Nephron progenitor cell (in vitro differentiated cells): Measurements from ENCODE around the gene STX16.
"Not testable (repeated sequence)": the region's sequence is repeated elsewhere in the genome, so short reads cannot be mapped to it uniquely, and the experiment has no call there.

Experiments
- DNase-seq: peaks from one replicate; pipeline ENCODE4 v3.0.0; 2021
- H3K27ac Mint-ChIP-seq: 2 replicates; pipeline ENCODE4 v1.8.0; 2021; ENCODE audit warnings: mild to moderate bottlenecking, moderate library complexity, mixed read lengths
- H3K27me3 Mint-ChIP-seq: 2 replicates; pipeline ENCODE4 v1.8.0; 2021; ENCODE audit warnings: mild to moderate bottlenecking, low read depth, mixed read lengths; ENCODE audit not compliant: poor library complexity
- H3K36me3 Mint-ChIP-seq: 2 replicates; pipeline ENCODE4 v1.8.0; 2021; ENCODE audit warnings: low read depth, mixed read lengths
- H3K4me1 Mint-ChIP-seq: 2 replicates; pipeline ENCODE4 v1.8.0; 2021; ENCODE audit warnings: mixed read lengths
- H3K4me3 Mint-ChIP-seq: 2 replicates; pipeline ENCODE4 v1.8.0; 2021; ENCODE audit warnings: mild to moderate bottlenecking, moderate library complexity, mixed read lengths
- H3K9me3 Mint-ChIP-seq: 2 replicates; pipeline ENCODE4 v1.8.0; 2021; ENCODE audit warnings: mild to moderate bottlenecking, moderate library complexity, mixed read lengths
- TF ChIP-seq, protein P1 (sequence below): fragments of 200-600 bp; sonication (generic); IDR thresholded peaks from 2 replicates; pipeline ENCODE4 v1.5.0; 2021; ENCODE audit warnings: antibody characterized with exemption

Gene STX16

DNA sequence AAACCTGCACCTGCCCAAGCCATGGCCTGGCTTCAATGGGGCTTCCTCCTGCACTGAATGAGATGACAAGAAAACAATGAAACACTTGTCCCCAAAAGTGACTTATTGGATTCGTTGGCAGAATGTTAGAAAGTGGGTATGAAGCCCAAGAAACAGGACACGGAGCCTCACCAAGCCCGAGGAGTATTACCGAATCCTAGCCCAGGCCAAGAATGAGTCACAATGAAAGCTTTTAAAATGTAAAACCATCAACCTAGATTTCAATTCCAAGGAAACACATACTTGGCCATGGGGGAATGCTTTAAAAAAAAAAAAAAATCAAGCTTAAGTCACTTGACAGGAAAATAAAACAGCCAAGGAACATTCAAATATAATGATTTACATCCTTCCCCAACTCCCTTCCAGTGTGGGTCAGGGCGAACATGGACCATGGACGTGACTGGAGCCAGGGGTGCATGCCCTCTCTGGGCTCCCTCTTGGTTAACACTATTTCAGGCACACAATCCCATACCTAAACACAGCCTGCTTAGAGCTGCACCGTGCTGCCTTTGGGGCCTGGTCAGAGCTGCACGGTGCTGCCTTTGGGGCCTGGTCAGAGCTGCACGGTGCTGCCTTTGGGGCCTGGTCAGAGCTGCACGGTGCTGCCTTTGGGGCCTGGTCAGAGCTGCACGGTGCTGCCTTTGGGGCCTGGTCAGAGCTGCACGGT is 3.1 kb upstream of the STX16 start:
- TF ChIP-seq, protein P1, sequence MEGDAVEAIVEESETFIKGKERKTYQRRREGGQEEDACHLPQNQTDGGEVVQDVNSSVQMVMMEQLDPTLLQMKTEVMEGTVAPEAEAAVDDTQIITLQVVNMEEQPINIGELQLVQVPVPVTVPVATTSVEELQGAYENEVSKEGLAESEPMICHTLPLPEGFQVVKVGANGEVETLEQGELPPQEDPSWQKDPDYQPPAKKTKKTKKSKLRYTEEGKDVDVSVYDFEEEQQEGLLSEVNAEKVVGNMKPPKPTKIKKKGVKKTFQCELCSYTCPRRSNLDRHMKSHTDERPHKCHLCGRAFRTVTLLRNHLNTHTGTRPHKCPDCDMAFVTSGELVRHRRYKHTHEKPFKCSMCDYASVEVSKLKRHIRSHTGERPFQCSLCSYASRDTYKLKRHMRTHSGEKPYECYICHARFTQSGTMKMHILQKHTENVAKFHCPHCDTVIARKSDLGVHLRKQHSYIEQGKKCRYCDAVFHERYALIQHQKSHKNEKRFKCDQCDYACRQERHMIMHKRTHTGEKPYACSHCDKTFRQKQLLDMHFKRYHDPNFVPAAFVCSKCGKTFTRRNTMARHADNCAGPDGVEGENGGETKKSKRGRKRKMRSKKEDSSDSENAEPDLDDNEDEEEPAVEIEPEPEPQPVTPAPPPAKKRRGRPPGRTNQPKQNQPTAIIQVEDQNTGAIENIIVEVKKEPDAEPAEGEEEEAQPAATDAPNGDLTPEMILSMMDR: no peak
- H3K4me1 Mint-ChIP-seq: peaks cover 49% of the 10 kb centered on the region
- H3K27ac Mint-ChIP-seq: no peak overlapping the region
- peaks cover 29% of the 10 kb centered on the region for H3K27me3 Mint-ChIP-seq
- no peak overlapping the region for H3K4me3 Mint-ChIP-seq
- DNase-seq: no peak
- no peaks in the 10 kb centered on the region for H3K9me3 Mint-ChIP-seq
- H3K36me3 Mint-ChIP-seq: no peaks in the 10 kb centered on the region

DNA sequence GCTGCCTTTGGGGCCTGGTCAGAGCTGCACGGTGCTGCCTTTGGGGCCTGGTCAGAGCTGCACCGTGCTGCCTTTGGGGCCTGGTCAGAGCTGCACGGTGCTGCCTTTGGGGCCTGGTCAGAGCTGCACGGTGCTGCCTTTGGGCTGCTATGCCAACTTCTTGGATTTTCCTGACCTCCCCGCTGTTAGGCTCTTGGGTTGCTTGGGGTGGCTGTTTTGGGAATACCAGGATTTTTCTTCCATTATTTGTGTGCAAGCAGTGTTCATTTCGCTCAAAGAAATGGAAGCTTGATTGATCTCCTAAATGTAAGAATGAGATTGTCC is 2.6 kb upstream of the STX16 start:
- H3K4me1 Mint-ChIP-seq: peaks cover 54% of the 10 kb centered on the region
- H3K9me3 Mint-ChIP-seq, H3K27ac Mint-ChIP-seq, DNase-seq, H3K36me3 Mint-ChIP-seq: not testable (repeated sequence)
- H3K4me3 Mint-ChIP-seq: peak overlapping the region; percentile 80
- H3K27me3 Mint-ChIP-seq: peaks cover 25% of the 10 kb centered on the region

DNA sequence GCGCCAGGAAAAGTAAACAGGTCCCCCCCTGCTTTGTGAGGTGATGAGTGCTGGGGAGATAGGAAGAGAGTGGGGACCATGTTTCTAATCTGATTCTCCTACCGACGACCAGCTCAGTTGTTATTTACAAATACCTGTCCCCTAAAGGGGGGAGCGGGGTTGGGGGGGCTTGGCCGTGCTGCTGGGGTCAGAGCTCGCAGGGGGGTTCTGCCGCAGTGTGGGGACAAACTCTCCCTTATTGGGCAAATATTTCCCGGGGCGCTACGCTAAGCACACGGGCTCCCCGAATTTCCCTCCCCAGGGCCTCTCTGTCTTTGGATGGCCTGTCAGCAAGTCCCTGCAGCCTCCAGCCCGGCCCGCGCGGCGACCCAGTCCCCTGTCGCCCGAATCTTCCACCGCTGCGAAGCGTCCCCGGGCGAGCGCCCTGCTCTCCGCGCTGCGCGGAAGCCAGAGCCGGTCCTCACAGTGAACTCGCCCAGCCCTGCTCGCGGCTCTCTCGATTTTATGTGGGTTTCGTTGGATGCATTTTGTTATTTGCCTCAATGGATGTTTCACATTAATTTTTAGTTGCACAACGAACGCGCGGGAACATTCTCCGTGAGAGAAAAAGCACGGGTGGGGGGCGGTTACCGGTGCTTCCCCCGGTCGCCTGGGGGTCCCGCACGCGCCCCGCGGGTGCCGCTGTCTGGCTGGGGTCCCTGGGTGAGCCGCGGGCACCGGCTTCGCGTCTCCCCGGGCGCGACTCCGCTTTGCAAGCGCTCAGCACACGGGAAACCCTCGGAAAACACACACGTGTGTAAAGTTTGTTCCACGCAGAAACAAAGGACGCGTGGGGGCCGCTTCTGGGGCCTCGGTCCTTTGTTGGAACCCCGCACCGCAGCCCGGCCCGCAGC is 1.5 kb upstream of the STX16 start:
- peaks cover 25% of the 10 kb centered on the region for H3K27me3 Mint-ChIP-seq
- TF ChIP-seq, protein P1: no peak
- H3K9me3 Mint-ChIP-seq: no peaks in the 10 kb centered on the region
- no peaks in the 10 kb centered on the region for H3K36me3 Mint-ChIP-seq
- H3K27ac Mint-ChIP-seq: no peak overlapping the region
- H3K4me3 Mint-ChIP-seq: peak overlapping the region; percentile 80
- peaks cover 56% of the 10 kb centered on the region for H3K4me1 Mint-ChIP-seq
- DNase-seq: peak; percentile 54

DNA sequence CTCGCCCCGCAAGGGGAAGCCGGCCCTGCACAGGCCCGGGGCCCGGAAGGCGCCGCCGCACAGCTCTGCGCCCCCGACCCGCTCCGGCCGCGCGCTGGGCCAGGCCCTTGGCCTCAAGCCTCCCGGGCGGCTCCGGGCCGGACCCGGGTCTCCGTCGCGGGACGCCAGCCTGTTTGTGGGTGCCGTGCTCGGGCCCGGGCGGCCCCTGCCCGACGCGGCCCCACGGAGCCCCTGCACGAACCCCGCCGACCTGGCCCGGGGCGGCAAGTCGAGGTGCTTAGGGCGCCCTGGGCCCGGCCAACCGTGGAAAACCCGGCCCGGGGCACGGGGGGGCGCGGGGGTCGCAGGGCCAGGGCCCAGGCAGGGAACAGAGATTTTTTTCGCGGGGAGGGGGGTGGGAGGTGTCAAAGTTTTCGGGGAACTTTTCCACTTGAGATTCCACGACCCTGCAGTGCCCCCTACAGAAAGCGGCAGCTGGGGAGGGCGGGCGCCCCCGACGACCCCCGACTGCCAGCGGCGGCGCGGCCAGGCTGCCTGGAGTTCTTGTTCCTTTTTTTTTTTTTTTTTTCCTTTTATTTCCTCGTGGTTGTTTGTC is 805 bp upstream of the STX16 start:
- H3K9me3 Mint-ChIP-seq: no peaks in the 10 kb centered on the region
- DNase-seq: peak; percentile 54
- peak overlapping the region; percentile 99 for H3K4me3 Mint-ChIP-seq
- peaks cover 25% of the 10 kb centered on the region for H3K27me3 Mint-ChIP-seq
- peak overlapping the region; percentile 99 for H3K27ac Mint-ChIP-seq
- no peaks in the 10 kb centered on the region for H3K36me3 Mint-ChIP-seq
- peaks cover 63% of the 10 kb centered on the region for H3K4me1 Mint-ChIP-seq
- TF ChIP-seq, protein P1: no peak

DNA sequence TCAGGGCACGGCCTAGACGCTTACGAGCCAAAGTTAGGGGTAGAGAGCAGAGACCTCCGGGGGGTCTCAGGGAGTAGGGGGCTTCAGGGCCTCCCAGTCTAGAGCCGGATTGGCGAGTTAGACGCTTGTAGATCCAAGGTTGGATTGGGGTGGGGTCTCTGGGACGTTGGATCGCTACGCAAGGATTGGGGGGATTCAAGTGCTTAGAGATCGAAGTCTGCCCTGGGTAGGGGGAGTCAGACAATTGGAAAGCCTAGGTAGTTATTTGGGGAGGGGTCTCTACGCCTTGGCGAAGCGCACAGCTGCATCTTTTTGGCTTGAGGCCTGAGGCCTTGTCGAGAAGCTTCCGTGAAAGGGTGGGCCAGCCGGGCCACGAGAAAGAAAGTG is 469 bp downstream of the STX16 start:
- H3K27ac Mint-ChIP-seq: peak overlapping the region; percentile 99
- H3K36me3 Mint-ChIP-seq: no peaks in the 10 kb centered on the region
- H3K4me3 Mint-ChIP-seq: peak overlapping the region; percentile 99
- TF ChIP-seq, protein P1: no peak
- no peak for DNase-seq
- peaks cover 21% of the 10 kb centered on the region for H3K27me3 Mint-ChIP-seq
- H3K4me1 Mint-ChIP-seq: peaks cover 63% of the 10 kb centered on the region
- no peaks in the 10 kb centered on the region for H3K9me3 Mint-ChIP-seq

DNA sequence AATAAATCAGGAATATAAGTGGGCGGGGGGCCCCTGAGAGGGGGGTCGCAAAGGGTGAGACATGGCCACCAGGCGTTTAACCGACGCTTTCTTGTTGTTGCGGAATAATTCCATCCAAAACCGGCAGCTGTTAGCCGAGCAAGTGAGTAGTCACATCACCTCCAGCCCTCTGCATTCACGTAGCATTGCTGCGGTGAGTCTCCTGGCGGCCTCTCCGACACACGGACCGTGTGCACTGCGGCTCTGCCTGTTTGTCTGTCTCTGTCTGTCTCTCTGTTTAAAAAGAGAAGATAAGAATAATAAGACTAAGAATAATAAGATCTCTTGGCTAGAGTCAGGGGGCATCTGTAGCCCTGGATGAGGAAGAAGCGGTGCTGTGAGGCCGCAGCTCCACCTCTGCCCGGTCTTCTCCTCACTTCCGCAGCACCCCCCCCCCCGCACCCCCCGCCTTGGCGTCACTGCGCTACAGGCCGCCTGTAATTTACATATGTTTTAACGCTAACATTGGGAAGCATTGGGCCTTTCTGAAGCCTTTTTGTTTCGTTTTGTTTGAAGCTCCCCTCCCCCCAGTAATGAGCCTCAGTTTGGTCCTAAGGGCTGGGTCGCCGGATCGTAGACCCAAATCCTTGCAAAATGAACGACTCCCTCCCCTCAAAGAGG is 993 bp downstream of the STX16 start:
- H3K27ac Mint-ChIP-seq: peak overlapping the region; percentile 99
- peaks cover 63% of the 10 kb centered on the region for H3K4me1 Mint-ChIP-seq
- H3K36me3 Mint-ChIP-seq: no peaks in the 10 kb centered on the region
- DNase-seq: peak; percentile 41
- H3K9me3 Mint-ChIP-seq: no peaks in the 10 kb centered on the region
- peak overlapping the region; percentile 99 for H3K4me3 Mint-ChIP-seq
- peaks cover 17% of the 10 kb centered on the region for H3K27me3 Mint-ChIP-seq
- TF ChIP-seq, protein P1: no peak
